CMK (cell line): ENCODE data around the gene FAM117B.
"Not testable (repeated sequence)": the region's sequence is repeated elsewhere in the genome, so short reads cannot be mapped to it uniquely, and the experiment has no call there.

ENCODE experiments used
- DNase-seq: peaks from one replicate; pipeline ENCODE4 v3.0.0-alpha.2; 2010; ENCODE audit warnings: low read depth

FAM117B gene

DNA sequence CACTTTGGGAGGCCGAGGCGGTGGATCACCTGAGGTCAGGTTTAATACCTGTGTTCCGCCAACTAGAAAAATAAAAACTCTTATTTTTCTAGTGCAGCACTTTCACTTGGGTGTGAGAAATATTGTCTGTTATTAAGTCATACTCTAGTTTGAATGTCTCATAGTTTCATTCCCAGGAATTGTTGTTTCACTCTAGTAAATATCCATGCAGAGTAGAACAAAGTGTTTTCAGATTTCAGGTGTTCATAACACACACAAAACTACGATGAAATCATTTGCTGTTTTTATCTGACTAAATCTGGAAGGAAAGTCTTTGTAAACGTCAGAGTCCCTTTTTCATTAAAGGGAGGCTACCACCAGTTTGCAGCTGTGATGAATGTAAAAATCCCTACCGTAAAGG, 4.0 kb downstream of the FAM117B start:
- DNase-seq, result no peak

DNA sequence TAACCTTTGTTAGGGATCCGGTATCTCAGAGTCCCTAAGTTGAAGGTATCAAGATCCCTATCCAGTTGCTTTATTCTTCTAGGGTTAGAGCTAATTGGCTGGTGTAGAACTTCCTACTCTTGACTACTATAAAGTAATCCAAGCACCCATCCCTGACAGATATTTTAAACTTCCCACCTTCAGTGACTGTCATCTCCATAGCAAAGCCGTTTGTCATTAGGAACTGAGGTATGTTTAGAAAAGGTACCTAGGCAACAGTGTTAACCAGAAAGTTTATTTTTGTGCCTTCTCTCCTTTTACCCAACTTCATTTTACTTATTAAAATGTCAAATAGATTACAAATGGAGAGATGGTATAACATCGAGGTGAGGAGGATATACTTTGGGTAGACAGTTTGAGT, 4.5 kb downstream of the FAM117B start:
- DNase-seq, result no peak

DNA sequence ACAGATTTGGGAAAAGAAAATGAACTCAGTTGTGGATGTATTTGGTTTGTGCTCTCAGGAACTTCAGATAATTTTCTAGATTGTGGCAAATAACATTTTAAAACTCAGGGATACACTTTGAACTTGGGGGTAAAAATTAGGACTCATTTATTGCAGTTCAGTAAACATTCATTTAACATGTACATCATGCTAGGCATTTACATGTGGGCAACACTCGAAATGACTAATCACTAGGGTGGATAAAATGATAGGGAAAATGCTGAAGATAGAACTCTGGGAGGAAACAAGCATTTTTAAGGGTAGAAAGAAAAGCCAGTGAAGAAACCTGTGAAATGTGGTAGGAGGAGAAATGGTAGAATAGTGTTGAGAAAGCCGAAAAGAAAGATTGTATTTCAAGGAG, 7.8 kb downstream of the FAM117B start:
- no peak for DNase-seq

DNA sequence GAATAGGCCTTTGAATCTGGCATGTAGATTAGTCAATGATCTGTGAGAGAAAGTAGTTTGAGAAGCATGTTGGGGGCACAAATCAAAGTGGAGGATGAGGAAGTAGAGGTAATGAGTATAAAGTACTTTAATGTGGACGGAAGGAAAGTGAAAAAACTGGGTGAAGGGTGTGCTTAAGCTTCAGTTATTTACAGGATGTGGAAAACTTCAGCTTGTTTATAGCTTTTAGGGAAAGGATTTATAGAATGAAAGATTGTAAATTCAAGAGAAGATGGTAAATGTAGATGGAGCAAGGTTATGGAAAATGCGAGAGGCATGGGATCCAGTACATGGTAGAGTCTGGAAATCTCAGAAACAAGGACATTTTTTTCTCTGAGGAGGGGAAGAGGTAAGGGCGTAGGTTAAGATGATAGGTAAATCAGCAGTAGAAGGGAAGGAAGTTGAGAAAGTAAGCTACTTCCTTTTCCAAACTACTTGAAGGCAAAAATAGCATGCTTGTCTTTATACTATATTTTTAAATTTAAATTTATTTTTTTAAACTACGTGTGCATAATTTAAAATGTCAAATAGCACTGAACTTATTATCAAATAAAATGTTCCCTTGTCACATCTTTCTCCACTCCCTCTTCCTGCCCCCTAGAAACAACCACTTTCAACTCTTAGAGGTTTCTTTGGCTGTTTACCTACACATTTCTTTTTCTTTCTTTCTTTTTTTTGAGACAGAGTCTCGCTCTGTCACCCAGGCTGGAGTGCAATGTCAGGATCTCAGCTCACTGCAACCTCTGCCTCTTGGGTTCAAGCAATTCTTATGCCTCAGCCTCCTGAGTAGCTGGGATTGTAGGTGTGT, 8.5 kb downstream of the FAM117B start:
- DNase-seq, result no peak

DNA sequence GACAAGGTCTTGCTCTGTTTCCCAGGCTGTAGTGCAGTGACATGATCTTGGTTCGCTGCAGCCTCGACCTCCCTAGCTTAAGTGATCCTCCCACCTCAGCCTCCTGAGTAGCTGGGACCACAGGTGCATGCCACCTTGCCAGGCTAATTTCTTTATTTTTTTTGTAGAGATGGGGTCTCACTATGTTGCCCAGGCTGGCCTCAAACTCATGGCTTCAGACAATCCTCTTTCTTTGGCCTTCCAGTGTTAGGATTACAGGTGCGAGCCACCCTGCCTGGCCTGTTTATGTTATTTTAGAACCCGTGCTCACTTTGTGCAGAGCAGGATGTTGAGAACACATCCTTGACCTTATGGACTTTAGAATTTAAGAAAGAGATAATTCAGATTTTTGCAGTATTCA, 17.4 kb downstream of the FAM117B start:
- DNase-seq, result no peak

- no peak for DNase-seq
Measured at GRCh38 chr2:202653890-202654289, 19.1 kb downstream of the FAM117B start.

DNA sequence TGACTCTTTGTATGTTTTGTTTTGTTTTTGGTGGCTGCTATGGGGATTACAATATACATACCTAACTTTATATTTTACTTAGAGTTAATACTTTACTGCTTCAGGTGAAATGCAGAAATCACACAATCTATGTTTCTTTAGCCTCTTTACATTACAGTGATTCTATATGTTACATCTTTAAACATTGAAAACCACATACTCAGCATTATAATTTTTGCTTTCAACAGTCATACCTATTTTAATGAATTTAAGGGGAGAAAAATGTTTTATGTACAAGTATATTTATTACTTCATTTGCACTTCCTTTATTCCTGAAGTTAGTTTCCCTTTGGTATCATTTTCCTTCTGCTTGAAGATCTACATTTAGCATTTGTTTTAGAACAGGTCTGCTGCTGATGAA, 23.1 kb downstream of the FAM117B start:
- DNase-seq, result no peak

GRCh38 chr2:202660796-202661195, 26.0 kb downstream of the FAM117B start:
- no peak for DNase-seq

DNA sequence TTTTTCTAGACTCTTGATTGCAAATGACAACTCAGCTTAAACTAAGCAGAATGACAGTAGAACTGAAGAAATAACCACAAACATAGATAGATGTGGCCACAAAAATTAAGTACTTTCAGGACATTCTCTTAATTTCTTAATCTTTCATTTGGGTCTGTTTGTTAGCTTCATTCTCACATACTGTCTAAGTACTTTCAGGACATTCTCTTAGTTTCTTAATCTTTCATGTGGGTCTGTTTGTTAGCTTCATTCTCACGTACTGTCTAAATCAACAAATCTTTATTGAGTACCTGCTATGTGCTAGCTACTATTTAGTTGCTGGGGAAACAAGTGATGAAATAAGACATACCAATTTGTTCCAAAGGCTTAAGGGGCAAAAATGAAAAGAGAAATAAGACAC, 35.1 kb downstream of the FAM117B start:
- DNase-seq, result no peak

DNA sequence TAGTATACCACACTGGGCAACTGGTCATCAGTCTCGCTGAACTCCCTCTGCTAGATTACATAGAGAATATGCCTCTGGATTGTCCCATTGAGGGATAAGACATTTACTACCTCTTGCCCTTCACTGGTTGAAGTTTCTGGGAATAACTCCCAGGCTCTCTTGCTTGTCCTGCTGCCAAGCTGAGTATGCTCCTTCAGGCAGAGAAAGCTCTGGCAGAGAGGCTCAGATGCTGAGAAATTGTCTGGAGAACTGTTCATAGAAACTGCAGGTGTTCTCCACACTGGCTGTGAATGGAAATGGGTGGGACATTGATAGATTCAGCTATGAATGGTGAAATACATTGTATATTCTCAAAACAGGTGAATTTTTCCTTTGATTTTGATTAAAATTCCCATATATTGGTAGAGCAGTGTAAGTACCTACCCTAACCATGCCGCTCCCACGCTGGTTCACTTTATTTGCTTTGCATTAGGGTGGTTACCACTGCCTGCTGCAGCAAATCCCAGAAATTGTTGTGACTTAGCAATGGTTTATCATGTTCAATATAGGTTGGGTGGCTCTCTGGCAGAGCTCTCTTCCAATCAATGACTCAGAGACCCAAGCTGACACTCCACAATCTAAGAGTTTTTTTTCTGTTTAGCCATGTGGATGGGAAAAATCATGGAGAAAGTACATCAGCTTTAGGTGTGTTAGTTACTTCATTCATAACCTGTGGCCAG, 36.7 kb downstream of the FAM117B start:
- no peak for DNase-seq

DNA sequence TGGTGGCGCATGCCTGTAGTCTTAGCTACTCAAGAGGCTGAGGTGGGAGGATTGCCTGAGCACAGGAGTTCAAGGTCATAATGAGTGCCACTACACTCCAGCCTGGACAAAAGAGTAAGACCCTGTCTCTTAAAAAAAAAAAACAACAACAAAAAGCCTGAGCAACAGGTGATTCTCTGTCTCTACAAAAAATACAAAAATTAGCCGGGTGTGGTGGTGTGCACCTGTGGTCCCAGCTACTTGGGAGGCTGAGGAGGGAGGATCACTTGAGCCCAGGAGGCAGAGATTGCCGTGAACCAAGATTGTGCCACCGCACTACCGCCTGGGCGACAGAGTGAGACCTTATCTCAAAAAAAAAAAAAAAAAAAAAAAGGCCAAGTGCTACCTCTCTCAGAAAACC, 40.3 kb downstream of the FAM117B start:
- DNase-seq, result not testable (repeated sequence)

- no peak for DNase-seq
Measured at GRCh38 chr2:202679980-202680379, 45.2 kb downstream of the FAM117B start.

DNA sequence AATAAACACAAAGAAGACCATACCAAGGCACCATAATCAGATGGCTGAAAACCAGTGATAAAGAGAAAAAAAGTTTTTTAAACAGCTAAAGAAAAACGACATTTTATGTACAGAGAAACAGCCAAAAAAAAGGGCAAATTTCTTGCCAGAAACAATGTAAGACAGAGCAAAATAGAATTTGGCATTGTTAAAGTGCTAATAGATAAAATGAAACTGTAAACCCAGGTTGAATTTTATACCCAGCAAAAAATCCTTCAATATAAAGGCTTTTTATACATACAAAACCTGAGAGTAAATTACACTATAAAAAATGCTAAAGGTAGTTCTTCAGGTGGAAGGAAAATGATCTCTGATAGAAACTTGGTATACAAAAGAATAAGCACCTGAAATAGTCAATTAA, 45.7 kb downstream of the FAM117B start:
- DNase-seq, result no peak

DNA sequence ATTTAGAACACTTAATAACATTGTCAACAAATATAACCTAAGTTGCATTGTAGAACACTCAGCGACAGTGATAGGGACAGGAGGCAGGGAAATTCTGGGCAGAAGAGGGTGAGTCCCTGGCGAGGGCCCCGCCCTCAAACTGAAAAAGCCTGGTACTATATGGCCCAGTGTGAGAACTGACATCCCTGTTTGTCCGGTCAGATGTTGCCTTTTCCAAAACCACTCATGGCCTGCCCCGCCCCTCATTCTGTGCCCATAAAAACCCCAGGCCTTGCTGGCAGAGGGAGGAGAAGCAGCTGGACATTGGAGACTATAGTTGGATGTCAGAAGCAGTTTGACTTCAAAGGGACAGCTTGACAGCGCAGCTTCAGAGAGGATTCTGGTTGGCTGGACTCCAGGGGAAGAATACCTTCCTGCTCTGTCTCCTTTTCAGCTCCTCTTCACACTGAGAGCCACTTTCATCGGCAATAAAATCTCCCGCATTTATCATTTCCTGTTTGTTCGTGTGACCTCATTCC, 47.0 kb downstream of the FAM117B start:
- DNase-seq, result no peak

- DNase-seq, result no peak
Measured at GRCh38 chr2:202682274-202682673, 47.5 kb downstream of the FAM117B start.

DNA sequence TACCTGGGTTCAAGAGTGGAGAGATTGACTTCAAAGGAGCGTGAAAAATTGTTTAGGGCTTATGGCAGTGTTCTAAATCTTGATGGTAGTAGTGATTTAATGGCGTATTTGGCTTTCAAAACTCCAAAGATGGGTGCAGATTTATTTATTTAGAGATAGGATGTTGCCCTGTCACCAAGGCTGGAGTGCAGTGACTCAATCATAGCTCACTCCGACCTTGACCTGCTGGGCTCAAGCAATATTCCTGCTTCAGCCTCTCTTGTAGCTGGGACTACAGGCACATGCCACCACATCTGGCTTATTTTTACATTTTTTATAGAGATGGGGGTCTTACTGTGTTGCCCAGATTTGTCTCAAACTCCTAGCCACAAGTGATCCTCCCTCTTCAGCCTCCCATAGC, 52.5 kb downstream of the FAM117B start:
- no peak for DNase-seq

- no peak for DNase-seq
Measured at GRCh38 chr2:202689459-202689858, 54.7 kb downstream of the FAM117B start.

GRCh38 chr2:202689898-202690297, 55.1 kb downstream of the FAM117B start:
- DNase-seq, result no peak

DNA sequence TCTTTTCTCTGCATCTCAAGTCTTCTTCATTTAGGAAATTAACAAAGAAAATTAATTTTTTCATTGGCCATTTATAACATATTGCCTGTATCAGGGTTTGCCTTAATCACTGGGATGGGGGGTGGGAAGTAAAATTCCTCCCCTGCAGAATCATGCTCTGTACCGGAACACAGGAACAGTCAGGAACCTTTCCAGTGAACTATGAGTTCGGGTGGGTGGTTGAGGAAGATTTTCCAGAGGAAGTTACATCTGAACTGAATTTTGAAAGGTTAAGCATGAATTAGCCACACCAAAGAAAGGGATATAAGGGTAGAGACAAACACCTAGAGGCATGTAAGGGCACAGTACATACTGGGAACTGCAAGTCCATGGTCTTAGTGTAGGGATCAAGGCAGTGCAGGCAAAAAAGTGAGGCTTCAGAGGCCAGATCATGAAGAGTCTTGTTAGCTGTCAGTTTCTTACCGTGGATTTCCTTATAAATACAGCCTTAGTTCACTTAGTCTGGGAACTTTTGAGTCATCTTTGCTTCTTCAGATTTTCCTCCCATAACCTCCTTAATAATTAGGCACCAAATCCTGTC, 55.6 kb downstream of the FAM117B start:
- no peak for DNase-seq

DNA sequence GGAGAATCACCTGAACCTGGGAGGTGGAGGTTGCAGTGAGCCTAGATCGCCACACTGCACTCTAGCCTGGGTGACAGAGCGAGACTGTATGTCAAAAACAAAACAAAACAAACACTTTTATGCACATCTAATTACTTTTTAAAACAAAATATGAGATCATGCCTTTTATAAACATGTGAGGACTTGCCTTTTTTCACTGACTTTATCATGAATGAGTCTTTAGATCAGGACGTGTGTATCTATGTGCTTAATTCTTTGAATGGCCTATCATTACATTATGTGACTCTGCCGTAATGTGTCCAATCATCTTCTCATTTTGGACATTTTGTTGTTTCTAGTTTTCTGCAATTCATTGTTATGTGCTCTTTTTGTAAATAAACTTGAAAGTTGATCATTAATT, 58.7 kb downstream of the FAM117B start:
- no peak for DNase-seq

GRCh38 chr2:202695166-202695565, 60.4 kb downstream of the FAM117B start:
- DNase-seq, result no peak

DNA sequence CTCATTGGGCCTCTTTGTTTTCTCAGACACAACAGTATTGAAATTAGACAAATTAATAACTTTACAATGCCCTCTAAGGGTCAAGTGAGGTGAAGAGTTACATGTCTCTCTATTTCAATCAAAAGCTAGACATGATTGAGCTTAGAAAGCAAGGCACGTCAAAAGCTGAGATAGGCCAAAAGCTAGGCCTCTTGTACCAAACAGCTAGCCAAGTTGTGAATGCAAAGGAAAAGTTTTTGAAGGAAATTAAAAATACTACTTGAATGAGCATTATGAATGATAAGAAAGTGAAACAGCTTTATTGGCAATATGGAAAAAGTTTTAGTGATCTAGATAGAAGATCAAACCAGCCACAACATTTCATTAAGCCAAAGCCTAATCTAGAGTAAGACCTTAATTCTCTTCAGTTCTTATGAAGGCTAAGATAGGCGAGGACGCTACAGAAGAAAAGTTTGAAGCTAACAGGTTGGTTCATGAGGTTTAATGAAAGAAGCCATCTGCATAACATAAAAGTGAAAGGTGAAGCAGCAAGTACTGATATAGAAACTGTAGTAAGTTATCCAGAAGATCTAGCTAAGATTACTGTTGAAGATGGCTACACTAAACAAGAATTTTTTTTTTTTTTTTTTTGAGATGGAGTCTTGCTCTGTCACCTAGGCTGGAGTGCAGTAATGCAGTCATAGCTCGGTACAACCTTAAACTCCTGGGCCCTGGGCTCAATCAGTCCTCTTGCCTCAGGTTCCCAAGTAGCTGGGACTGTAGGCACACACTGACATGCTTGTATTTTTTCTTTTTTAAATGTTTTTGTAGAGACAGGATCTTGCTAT, 65.5 kb downstream of the FAM117B start:
- DNase-seq, result no peak
